CD14-positive monocyte (primary cell): Measurements from ENCODE around the gene RANBP10. TPM values are rescaled to one million over a fixed set of nuclear protein-coding genes. Genes with fewer than 3 reads are reported as not detected.

Experiments used
- DNase-seq, 3 donors: peaks; one replicate each; pipeline ENCODE4 v3.0.0-alpha.2; 2011 to 2022
- H2AFZ ChIP-seq: 2 replicates; pipeline ENCODE4 v1.6.0; 2012; ENCODE audit warnings: mild to moderate bottlenecking, low read depth, low read length, inconsistent platforms; ENCODE audit not compliant: insufficient read depth, poor library complexity, severe bottlenecking
- H3K27ac ChIP-seq, 2 donors: 1 replicate in 1 of 2; 2 replicates in 1 of 2; pipeline ENCODE4 v1.5.1; 2012 to 2013; ENCODE audit warnings: low read length in 2 of 2, control low read depth in 1 of 2, inconsistent platforms in 1 of 2, low read depth in 1 of 2, mild to moderate bottlenecking in 1 of 2
- H3K27me3 ChIP-seq, 2 donors: one replicate each; pipeline versions ENCODE4 v1.6.0 to v1.6.1; 2011 to 2013; ENCODE audit warnings: low read length in 2 of 2; ENCODE audit not compliant: control insufficient read depth in 2 of 2, insufficient read depth in 2 of 2
- H3K36me3 ChIP-seq, 2 donors: replicated peaks in 1 of 2; 1 replicate in 1 of 2; 2 replicates in 1 of 2; pipeline versions ENCODE4 v1.5.1 to v1.6.1; 2012 to 2013; ENCODE audit warnings: low read length in 2 of 2, control low read depth in 1 of 2, inconsistent platforms in 1 of 2, mild to moderate bottlenecking in 1 of 2; ENCODE audit not compliant: insufficient read depth in 2 of 2, control insufficient read depth in 1 of 2
- H3K4me1 ChIP-seq, 2 donors: 1 replicate in 1 of 2; 2 replicates in 1 of 2; pipeline versions ENCODE4 v1.5.1 to v1.6.1; 2012 to 2013; ENCODE audit warnings: low read length in 2 of 2, control low read depth in 1 of 2, inconsistent platforms in 1 of 2, mild to moderate bottlenecking in 1 of 2, moderate library complexity in 1 of 2; ENCODE audit not compliant: insufficient read depth in 2 of 2, control insufficient read depth in 1 of 2
- H3K4me2 ChIP-seq: replicated peaks from 2 replicates; pipeline ENCODE3; 2012; ENCODE audit warnings: low read length, moderate library complexity, mild to moderate bottlenecking; ENCODE audit not compliant: poor library complexity, severe bottlenecking; ENCODE audit errors: extremely low read depth
- H3K4me3 ChIP-seq, 3 experiments: fragments of 200-600 bp in 1 of 3; sonication (generic) in 1 of 3; replicated peaks in 1 of 3; 1 replicate in 2 of 3; 2 replicates in 1 of 3; pipeline ENCODE4 v1.5.1; 2011 to 2013; ENCODE audit warnings: low read length in 3 of 3, mild to moderate bottlenecking in 3 of 3, control low read depth in 2 of 3, low read depth in 2 of 3, inconsistent platforms in 1 of 3, moderate library complexity in 1 of 3
- H3K79me2 ChIP-seq: 2 replicates; pipeline ENCODE4 v1.6.0; 2012; ENCODE audit warnings: mild to moderate bottlenecking, control low read depth, inconsistent platforms, low read length, moderate library complexity; ENCODE audit not compliant: insufficient read depth
- H3K9ac ChIP-seq: 2 replicates; pipeline ENCODE4 v1.6.0; 2017; ENCODE audit warnings: low read length, mild to moderate bottlenecking; ENCODE audit not compliant: insufficient read depth, poor library complexity, severe bottlenecking
- H3K9me3 ChIP-seq, 2 donors: replicated peaks in 1 of 2; 1 replicate in 1 of 2; 2 replicates in 1 of 2; pipeline versions ENCODE4 v1.5.1 to v1.6.1; 2012 to 2013; ENCODE audit warnings: low read length in 2 of 2, control low read depth in 1 of 2; ENCODE audit not compliant: control insufficient read depth in 1 of 2, insufficient read depth in 1 of 2
- H4K20me1 ChIP-seq: 2 replicates; pipeline ENCODE4 v1.6.0; 2012; ENCODE audit warnings: mild to moderate bottlenecking, low read length, control low read depth, moderate library complexity; ENCODE audit not compliant: insufficient read depth
- H3K27ac Mint-ChIP-seq, 7 donors: one replicate each; pipeline ENCODE4 v1.8.0; 2020; ENCODE audit warnings: mild to moderate bottlenecking in 7 of 7, mixed read lengths in 7 of 7, moderate library complexity in 6 of 7, inconsistent platforms in 2 of 7
- H3K27me3 Mint-ChIP-seq, 3 donors: one replicate each; pipeline ENCODE4 v1.8.0; 2021 to 2022; ENCODE audit warnings: low read depth in 3 of 3, mild to moderate bottlenecking in 3 of 3, mixed read lengths in 3 of 3, moderate library complexity in 3 of 3, inconsistent platforms in 1 of 3
- H3K36me3 Mint-ChIP-seq, 2 donors: one replicate each; pipeline ENCODE4 v1.8.0; 2020; ENCODE audit warnings: mixed read lengths in 2 of 2, inconsistent platforms in 1 of 2, mild to moderate bottlenecking in 1 of 2
- H3K4me1 Mint-ChIP-seq: one replicate; pipeline ENCODE4 v1.8.0; 2020; ENCODE audit warnings: mild to moderate bottlenecking, mixed read lengths
- H3K4me3 Mint-ChIP-seq, 2 donors: one replicate each; pipeline ENCODE4 v1.8.0; 2020; ENCODE audit warnings: mild to moderate bottlenecking in 2 of 2, mixed read lengths in 2 of 2, moderate library complexity in 1 of 2
- H3K9me3 Mint-ChIP-seq, 7 donors: one replicate each; pipeline ENCODE4 v1.8.0; 2020 to 2022; ENCODE audit warnings: mixed read lengths in 7 of 7, mild to moderate bottlenecking in 6 of 7, moderate library complexity in 6 of 7, inconsistent platforms in 2 of 7
- CTCF ChIP-seq: fragments of 200-600 bp; IDR thresholded peaks from one replicate; pipeline ENCODE4 v1.8.0; 2022; ENCODE audit warnings: antibody characterized with exemption, mild to moderate bottlenecking
- WGBS: methylation state at CpG from one replicate; pipeline ENCODE4 v1.1.5; 2013; ENCODE audit warnings: missing lambda C conversion rate; ENCODE audit not compliant: insufficient coverage; 5-methylcytosine and 5-hydroxymethylcytosine counted together
- intact Hi-C, 2 donors: fragments of 100-400 bp; cut with micrococcal nuclease; formaldehyde crosslinking; loops; one replicate each; pipeline versions ENCODE4 v1.15.0 to v1.15.1; 2023
- polyA plus RNA-seq, 3 donors: library from polyadenylated mRNA; depleted of rRNA in 1 of 3; unstranded in 2 of 3; stranded (reverse) in 1 of 3; fragments of 300-500 nt in 2 of 3; fragments of >200 nt in 1 of 3; fragmentation: Illumina TruSeq in 2 of 3; gene quantifications; 1 replicate in 2 of 3; 2 replicates in 1 of 3; pipeline ENCODE4 v1.2.3, GENCODE V29; 2012 to 2021

RANBP10 gene
- polyA plus RNA-seq, 3 donors = 6.4 to 16.7 (median 6.6) TPM

DNA sequence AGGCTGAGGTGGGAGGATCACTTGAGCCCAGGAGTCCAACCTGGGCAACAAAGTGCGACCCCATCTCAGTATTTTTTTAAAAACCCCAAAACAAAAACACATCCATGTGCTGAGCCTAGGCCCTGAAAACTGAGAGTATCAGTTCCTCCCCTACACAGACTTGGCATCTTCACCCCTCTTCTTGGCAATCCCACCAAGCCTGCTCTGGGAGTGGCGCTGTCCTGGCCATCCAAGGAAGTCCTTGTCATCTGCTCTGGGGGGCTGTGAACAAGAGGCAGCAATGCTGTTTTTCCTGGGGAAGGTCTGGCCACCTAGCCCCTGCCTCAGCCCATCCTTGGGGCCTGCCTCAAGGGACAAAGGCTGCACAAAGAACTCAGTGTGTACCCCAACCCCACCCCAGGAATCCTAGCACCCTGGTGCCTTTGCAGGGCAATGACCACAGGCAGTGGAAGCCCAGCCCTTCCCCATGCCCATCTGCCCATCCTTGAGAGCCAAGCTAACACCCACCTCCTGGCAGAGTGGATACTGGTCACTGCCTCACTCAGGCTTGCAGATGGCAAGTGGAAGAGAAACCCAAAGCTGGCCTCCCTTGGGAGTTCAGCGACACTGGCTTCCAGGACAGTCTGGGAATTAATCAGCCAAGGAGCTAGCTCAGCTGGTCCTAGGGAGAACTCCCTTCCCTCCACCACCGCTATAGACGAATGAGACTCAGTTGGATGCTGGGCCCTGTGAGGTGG is 72.5 kb downstream of the RANBP10 start:
- Histone ChIP-seq H2AFZ (no peak overlapping the region), H3K4me2 (no peak overlapping the region), H3K9ac (no peak overlapping the region), H3K36me3 (peaks cover 50 to 72% of the 10 kb centered on the region in 2 donors), H3K4me1 (no peaks in the 10 kb centered on the region), H3K27me3 (no peaks in the 10 kb centered on the region), H3K79me2 (no peaks in the 10 kb centered on the region), H3K27ac (no peak overlapping the region), H3K4me3 (no peak overlapping the region), H4K20me1 (no peaks in the 10 kb centered on the region), H3K9me3 (no peaks in the 10 kb centered on the region)
- intact Hi-C loops = no loop called here
- Mint-ChIP-seq H3K9me3 (no peaks in the 10 kb centered on the region), H3K27me3 (peaks cover 0 to 1% (median 0%) of the 10 kb centered on the region in 3 donors), H3K36me3 (peaks cover 43 to 69% of the 10 kb centered on the region in 2 donors), H3K4me3 (no peak overlapping the region), H3K27ac (peak overlapping the region in 1 of 7 donors; percentile 36), H3K4me1 (no peaks in the 10 kb centered on the region)
- TF ChIP-seq CTCF = no peak
- no peak for DNase-seq
- WGBS = 100% methylated on average over 3 of the region's 5 CpGs

DNA sequence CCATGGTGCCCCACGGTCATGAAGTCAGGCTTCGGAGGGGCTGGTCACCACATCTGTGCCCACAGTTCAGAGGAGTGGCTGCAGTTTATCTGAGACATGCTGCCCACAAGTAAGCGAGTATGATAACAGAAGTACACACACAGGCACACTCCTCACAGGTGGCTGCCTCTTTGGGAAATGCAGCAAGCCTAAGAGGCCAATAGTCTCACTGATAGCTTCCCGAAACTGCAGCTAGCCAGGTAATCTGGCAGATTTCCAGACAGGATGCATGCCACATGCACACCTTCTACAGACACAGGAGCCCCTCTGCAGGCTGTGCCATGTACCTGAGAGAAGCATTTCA is 74.6 kb downstream of the RANBP10 start:
- no peaks in the 10 kb centered on the region for H3K4me1 Mint-ChIP-seq
- H3K9me3 ChIP-seq = no peaks in the 10 kb centered on the region
- no peaks in the 10 kb centered on the region for H3K4me1 ChIP-seq
- no peak overlapping the region for H3K27ac ChIP-seq
- DNase-seq = no peak
- H3K27me3 ChIP-seq = no peaks in the 10 kb centered on the region
- H3K4me2 ChIP-seq = no peak overlapping the region
- intact Hi-C loops = no loop called here
- H3K27ac Mint-ChIP-seq = no peak overlapping the region
- no peak overlapping the region for H3K4me3 Mint-ChIP-seq
- H3K4me3 ChIP-seq = no peak overlapping the region
- H3K9me3 Mint-ChIP-seq = no peaks in the 10 kb centered on the region
- H4K20me1 ChIP-seq = no peaks in the 10 kb centered on the region
- H2AFZ ChIP-seq = no peak overlapping the region
- peaks cover 57 to 76% of the 10 kb centered on the region in 2 donors for H3K36me3 Mint-ChIP-seq
- H3K27me3 Mint-ChIP-seq = peaks cover 0 to 1% (median 0%) of the 10 kb centered on the region in 3 donors
- TF ChIP-seq CTCF = no peak
- no peak overlapping the region for H3K9ac ChIP-seq
- WGBS = 94% methylated on average over 4 of the region's 4 CpGs
- peaks cover 69 to 80% of the 10 kb centered on the region in 2 donors for H3K36me3 ChIP-seq
- no peaks in the 10 kb centered on the region for H3K79me2 ChIP-seq
